Endometrial microvascular endothelial cells (primary cell): ENCODE data around the gene KLF3. TPM values are rescaled to one million over a fixed set of nuclear protein-coding genes. Genes with fewer than 3 reads are reported as not detected.

Experiments used
- in situ Hi-C: cut with HindIII; loops from 2 replicates; pipeline ENCODE4 v1.10.0; 2017; ENCODE audit warnings: low sequenced_read_pairs, low pct_unique_long_range_greater_than_20kb; ENCODE audit errors: inconsistent ontology term
- total RNA-seq: library from RNA; depleted of rRNA; stranded (reverse); fragments of >200 nt; gene quantifications from one replicate; pipeline ENCODE4 v1.2.3, GENCODE V29; 2015; ENCODE audit errors: inconsistent ontology term

Gene KLF3
- total RNA-seq, 1 donor from 2014 or later = 26.8 TPM

DNA sequence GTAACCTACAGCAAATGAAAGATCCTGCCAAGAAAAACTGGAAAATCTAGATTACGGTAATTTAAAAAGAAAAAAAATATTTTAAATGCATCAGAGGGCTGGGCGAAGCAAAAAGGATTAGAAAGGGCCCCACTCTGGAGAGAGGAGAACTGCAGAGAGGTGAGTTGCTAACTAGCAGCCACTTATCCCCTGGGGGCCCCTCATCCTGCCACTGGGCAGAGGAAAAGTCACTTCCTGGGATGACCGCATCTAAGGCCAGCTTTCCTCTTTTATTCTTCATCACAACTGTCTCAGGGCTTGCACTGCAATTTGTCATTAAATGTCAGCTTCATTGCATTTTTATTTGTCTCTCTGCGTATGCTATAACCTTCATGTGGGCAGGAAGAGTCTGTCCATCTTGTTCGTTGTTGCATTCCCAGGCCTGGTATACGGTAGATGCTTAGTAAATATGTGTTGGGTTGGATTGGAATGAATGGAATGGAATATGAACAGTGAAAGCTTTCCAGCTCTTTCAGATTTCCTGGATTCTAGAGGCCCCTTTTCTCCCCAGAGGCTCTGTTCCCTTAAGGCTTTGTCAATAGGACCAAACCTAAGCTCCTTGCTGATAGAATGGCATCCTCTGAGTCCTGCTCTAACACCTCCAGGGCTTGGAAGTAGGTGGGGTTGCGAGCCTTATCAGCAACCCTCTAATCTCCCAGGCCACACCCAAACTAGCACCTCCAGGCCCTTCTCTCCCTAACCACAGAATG lies 59.9 kb downstream of the KLF3 start:
- in situ Hi-C loops = no loop called here

DNA sequence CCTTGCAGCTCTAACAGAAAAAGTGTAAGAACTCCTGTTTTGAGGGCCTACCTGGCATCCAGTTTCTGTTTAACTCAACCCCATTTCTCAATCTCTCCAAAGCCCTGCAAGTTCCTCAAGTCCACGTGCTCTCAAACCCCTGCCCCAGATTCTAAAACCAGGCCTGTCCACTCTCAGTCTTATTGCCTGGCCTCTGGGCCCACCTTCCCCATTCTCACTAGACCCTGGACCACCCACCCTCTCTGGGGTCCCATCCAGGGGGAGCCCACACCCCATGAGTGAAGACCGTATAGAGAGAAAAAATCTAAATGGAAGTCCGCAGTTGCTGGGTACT lies 60.4 kb downstream of the KLF3 start:
- in situ Hi-C loops = no loop called here

DNA sequence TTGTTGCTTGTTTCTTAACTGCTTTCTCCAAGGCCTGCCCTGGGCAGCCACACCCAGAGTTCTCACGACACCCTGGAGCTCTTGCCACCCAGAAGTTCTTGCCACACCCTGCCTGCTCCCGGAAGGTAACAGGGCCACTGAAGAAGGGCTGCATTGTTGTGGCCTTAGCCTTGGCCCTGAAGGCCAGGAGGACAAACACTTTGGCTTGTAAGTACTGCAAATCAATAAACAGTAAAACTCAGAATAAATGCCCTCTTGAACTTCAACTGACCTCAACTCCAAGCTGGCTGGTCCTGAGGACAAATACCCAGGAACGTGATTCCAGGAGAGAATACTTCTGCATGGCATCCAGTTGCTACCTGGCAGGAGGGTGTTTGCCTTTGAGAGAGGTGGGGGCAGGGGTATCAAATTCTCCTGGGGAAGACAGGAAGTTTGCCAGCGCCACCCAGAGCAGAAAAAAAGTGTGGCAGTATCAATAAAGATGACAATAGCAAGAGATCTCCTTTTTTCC lies 64.7 kb downstream of the KLF3 start:
- in situ Hi-C loops = no loop called here

DNA sequence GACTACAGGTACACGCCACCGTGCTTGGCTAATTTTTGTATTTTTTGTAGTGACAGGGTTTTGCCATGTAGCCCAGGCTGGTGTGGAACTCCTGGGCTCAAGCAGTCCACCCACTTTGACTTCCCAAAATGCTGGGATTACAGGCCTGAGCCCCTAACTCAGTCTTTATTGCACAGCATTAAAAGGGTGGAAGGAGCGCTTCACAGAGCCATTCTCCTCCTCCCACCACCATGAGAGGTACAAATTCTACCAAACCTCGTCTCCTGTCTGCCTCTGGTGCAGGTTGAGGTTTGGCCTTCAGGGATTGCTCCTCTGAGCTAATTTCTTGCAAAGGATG lies 66.5 kb downstream of the KLF3 start:
- in situ Hi-C loops = no loop called here

DNA sequence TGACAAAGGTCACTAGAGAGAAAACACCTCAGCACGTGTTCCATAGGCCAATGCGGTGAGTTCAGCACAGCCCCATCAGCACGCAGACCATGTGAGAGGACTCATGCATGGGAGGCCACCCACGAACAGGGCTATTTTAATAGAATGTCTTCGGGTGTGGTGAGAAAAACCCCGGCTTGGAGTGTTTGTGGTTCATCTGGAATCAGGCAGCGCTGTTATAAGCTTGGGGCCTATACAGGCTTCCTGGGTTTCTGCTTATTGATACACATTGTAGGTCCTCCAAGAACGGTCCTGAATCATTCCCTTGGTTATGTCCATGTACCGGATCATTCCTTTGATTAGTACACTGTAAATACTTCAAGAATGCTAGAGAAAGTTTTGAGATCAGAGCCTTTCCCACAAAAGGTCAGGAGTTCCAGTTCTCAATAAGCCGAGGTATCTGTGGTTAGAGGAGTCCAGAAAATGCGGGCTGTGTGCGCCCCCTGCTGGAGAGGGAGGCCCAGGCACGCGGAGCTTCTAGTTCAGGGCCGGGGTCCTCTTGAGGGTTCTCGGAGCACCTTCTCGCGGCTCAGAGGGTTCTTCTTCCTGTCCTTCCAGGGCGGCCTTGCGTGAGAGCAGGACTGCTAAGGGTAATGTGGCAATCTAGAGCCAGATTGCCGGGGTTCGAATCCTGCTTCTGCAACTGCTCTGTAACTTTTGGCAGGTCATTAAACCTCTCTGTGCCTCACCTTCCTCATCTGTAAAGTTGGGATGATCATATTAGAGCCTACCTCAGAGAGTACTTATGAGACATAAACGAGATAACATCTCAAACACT lies 67.0 kb downstream of the KLF3 start:
- in situ Hi-C loops = no loop called here

DNA sequence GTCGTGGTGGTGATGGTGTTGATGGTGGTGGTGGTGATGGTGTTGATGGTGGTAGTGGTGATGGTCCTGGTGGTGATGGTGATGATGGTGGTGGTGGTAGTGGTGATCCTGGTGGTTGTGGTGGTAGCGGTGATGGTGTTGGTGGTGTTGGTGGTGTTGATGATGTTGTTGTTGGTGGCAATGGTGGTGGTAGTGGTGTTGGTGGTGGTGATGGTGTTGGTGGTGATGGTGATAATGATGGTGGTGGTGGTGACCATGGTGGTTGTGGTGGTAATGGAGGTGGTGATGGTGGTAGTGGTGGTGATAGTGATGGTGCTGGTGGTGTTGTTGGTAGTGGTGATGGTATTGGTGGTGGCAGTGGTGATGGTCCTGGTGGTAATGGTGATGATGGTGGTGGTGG lies 69.7 kb downstream of the KLF3 start:
- in situ Hi-C loops = no loop called here

DNA sequence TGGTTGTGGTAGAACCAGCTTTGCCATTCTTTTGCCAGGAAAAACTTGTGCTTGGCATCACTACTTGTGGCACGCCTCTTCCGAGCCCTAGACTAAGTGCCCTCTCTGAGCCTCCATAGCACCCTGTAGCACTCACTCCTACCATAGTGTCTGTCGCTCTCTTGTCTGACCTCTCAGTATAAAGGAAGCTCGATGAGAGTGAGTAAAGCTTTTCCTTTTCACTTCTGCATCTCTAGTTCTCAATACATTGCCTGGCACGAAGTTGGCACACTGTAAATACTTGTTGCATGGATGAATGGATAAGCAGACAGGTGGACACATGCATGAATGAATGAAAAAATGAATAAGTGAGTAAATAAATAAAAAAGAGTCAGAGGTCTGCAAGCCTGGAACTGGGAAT lies 70.4 kb downstream of the KLF3 start:
- in situ Hi-C loops = no loop called here

DNA sequence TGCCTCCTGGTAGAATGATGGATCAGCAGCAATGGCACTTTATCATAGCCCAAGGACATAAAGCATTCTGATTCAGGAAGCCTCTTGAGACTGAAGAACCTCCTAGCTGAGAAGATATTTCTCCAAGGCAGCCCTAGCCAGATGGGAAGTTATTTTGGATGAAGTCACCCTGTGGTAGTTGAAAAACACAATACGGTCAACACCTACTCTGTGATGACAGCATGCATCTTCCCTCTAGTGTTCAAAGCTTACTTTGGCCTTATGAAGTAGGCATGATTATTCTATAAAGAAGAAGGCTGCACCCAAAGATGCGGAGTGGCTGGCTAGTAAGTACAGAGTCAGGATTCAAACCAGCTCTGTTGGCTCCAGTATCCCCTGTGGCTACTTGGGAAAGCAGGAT lies 70.9 kb downstream of the KLF3 start:
- in situ Hi-C loops = no loop called here

DNA sequence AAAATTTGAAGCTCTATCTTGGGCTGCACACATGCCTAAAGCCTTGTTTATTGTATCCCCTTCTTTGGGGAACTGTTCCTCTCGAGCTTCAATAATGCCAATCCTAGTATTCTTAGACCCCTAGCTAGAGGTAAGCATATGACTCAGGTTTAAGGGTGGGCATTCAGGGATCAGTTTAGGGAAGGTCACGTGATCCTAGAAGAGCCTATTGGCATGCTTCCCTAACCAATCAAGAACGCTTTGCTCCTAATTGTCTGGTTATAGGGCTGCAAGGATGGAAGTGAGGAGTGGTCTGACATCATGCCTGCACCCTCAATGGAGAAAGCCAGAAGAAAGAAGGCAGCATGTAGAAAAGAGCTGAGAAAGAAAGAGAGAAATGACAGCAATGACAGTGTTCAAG lies 71.9 kb downstream of the KLF3 start:
- in situ Hi-C loops = no loop called here

DNA sequence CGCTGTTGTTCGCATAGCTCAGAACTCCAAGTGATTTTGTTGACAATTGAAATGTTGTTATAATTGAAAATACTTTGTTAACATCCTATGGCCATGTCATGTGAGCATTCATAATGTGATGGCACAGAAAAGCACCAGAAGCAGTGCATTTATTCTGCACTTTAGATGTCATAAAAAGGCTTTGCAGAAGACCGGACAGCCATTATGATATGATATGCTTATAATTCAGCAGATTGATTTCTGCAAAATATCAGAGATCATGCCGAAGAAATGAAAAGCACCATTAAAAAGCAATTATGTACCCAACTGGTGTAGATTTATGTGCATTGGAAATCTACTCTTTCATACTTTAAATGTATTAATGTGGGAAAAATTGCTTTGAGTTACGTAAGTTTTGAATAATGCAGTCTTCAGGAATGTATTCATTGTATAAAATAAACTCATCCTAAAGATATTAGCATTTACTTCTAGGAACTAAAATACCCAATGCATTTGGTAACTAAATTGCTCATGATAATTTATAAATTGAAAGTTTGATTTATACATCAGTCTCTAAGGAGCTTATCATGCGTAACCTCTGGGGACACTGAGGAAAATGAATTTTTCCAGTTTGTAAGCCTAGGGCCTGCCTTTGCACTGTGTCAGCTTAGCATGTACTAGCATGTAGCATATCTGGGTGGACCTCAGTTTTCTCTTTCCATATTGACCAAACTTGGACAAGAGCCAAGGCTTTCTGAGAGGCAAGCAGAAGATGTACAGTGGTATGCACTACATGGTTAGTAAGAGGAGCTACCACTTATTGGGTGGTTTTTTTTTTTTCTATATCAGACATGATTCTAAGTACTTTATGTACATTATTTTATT lies 75.2 kb downstream of the KLF3 start:
- in situ Hi-C loops = no loop called here

DNA sequence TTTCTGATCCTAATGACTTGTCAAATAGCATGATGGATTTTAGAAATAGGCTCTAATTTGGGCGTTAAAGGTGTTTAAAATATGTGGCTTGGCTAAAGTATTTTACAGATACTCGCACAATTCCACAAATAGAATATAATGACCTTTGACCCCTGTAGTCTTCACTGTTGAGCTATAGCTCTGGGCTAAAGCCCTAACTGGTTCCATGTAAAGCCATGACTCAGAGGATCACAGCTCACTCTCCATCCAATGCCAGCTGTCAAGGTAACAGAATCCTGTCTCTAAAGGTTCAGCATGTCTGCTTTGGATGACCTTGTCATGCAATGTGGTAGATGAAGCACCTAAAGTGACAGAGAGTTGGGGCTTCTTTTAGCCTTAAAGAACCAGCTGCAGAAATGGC lies 76.3 kb downstream of the KLF3 start:
- in situ Hi-C loops = no loop called here

DNA sequence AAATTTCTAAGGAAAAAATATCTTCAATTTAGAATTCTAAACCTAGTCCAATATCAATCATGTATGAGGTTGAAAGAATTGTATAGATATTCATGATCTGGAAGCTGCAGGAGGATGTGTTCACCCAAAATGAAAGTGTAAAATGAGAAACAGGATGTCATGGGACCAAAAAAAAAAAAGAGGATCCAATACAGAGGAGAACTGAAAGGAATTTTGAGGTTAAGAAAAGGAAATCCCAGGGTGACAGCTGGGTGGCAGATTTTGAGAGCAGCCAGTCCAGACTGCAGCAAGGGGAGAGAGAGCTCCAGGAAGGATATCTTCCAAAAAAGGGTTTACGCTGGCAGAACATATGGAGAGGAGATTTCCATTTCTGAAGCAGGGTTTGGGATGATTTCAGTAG lies 79.9 kb downstream of the KLF3 start:
- in situ Hi-C loops = no loop called here

DNA sequence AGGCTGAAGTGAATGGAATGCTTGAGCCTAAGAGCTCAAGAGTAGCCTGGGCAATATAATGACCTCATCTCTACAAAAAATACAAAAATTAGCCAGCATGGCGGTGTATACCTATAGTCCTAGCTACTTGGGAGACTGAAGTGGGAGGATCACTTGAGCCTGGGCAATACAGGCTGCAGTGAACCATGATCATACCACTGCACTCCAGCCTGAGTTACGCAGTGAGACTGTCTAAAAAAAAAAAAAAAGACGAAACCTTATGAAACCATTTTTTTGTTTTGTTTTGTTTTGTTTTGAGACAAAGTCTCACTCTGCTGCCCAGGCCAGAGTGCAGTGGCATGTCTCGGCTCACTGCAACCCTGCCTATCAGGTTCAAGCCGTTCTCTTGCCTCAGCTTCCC lies 81.9 kb downstream of the KLF3 start:
- in situ Hi-C loops = no loop called here

DNA sequence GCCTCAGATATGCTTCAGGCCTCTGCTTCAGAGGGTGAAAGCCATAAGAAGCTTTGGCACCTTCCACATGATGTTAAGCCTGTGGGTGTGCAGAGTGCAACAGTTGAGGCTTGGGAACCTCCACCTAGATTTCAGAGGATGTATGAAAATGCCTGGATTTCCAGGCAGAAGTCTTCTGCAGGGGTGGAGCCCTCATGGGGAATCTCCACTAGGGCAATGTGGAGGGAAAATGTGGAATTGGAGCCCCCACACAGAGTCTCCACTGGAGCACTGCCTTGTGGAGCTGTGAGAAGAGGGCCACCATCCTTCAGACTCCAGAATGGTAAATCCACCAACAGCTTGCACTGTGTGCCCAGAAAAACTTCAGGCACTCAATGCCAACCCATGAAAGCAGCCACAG lies 83.6 kb downstream of the KLF3 start:
- in situ Hi-C loops = no loop called here

DNA sequence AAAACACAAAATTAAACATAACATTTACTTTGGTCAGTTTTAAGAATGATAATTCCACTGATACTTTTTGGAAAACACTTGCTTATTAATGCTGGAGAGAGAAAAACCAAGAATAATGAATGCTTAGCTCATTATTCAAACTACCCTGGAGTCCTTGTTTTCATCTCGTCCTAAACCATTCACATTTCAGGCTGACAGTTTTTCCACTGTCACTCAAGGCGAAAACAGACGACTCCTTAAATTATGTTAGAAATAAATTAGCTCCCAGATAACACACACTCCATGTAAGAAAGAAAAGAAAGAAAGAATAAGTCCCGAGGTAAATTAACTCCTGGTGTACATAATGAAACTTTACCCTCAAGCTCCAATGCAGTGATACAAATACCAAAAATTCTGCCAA lies 85.3 kb downstream of the KLF3 start:
- in situ Hi-C loops = no loop called here

Other genes with a start within 250 kb of the KLF3 start
- gene TLR10, start 118.8 kb downstream of the KLF3 start, total RNA-seq = not detected
- gene TLR1, start 140.6 kb downstream of the KLF3 start, total RNA-seq = 2.7 TPM
- 1.5 TPM for gene TLR6, start 192.6 kb downstream of the KLF3 start, total RNA-seq
- 115 TPM for gene FAM114A1, start 203.6 kb downstream of the KLF3 start, total RNA-seq